GM23248 (cell line): Measurements from ENCODE around the gene PPP4R1.

ENCODE experiments used
- EZH2 ChIP-seq: fragments of 200-600 bp; sonication (generic); IDR thresholded peaks from 2 replicates; pipeline ENCODE4 v1.6.1; 2018; ENCODE audit warnings: antibody characterized with exemption, mild to moderate bottlenecking; ENCODE audit not compliant: insufficient read depth, poor library complexity, severe bottlenecking
- EZH2phosphoT487 ChIP-seq: fragments of 200-600 bp; sonication (generic); IDR thresholded peaks from 2 replicates; pipeline ENCODE4 v1.6.1; 2018; ENCODE audit warnings: antibody characterized with exemption, moderate library complexity, mild to moderate bottlenecking, low read depth; ENCODE audit not compliant: insufficient read depth

DNA sequence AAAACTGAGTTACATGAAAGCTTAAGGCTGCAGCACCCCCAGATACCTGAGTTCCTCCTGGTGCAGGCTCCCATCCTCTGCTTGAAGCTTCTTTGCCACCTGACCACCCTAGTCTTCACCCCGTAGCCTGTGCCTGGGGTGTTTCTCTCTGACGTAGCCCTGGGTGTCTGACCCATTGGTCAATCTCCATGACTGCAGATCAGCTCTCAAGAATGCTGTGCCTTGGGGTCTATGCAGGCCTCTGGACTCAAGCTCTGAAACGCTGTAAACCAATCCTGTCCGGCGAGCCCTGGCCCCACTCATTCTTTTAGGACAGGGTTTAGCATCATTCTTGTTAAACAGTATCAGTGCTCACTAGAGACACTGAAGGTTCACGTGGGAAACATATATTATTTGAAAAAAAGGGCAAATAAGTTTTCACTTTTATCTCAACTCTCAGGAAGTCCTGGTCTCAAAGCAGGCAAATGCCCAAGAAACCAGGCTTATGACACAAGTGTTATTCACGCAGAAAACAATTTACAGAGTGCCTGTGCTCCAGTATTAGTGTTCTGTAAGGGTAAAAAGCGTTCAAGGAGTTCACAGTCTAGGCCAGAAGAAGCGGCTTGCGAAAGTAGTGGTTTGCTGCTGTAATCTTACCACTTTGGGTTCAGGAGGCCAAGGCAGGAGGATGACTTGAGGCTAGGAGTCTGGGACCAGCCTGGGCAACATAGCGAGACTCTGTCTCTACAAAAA lies 22.8 kb upstream of the PPP4R1 start:
- TF ChIP-seq EZH2 (no peak), EZH2phosphoT487 (no peak)
